ENCODE data around the gene SOCS3.

DNA sequence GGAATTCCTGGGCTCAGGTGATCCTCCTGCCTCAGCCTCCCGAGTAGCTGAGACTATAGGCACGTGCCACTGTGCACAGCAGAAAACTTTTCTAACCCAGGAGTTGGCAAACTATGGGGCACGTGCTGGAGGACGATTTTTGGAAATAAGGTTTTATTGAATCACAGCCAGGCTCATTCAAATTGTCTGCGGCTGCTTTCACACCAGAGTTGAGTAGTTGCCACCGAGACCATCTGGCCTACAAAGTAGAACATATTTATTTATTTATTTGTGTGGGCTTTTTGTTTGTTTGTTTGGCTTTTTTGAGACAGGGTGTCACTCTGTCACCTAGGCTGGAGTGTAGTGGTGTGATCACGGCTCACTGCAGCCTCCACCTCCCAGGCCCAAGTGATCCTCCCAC, 11.2 kb upstream of the SOCS3 start:
- no peak for TF ChIP-seq POLR2AphosphoS5 (IDR thresholded peaks at IDR 0.05; ENCODE audit: low read depth, low read length)
- TF ChIP-seq CTCF (IDR thresholded peaks at IDR 0.05), result no peak
- no peak for TF ChIP-seq TCF7L2 (IDR thresholded peaks at IDR 0.05; ENCODE audit: low read depth, low read length)
